Activated T-cell treated with anti-CD3 and anti-CD28 coated beads, Interleukin-2, amount 50 U/mL, for 72 hours (primary cell): ENCODE data around the gene STARD10. TPM values are rescaled to one million over a fixed set of nuclear protein-coding genes. Genes with fewer than 3 reads are reported as not detected.

Experiments
- ATAC-seq, 2 donors: fragments of 150-1000 bp; cut with Tn5 transposase; replicated peaks in 1 of 2; 2 replicates each; pipeline ENCODE4 v1.10.0; 2021; ENCODE audit warnings: moderate library complexity in 2 of 2, mild to moderate bottlenecking in 1 of 2
- DNase-seq, 2 donors: peaks; one replicate each; pipeline ENCODE4 v3.0.0; 2021 to 2022; ENCODE audit warnings: mixed read lengths in 1 of 2
- H3K27ac Mint-ChIP-seq: one replicate; pipeline ENCODE4 v1.8.0; 2022; ENCODE audit warnings: mild to moderate bottlenecking, moderate library complexity, mixed read lengths
- H3K27me3 Mint-ChIP-seq: one replicate; pipeline ENCODE4 v1.8.0; 2022; ENCODE audit warnings: low read depth, mixed read lengths
- H3K36me3 Mint-ChIP-seq, 2 donors: one replicate each; pipeline ENCODE4 v1.8.0; 2022; ENCODE audit warnings: mixed read lengths in 2 of 2, mild to moderate bottlenecking in 1 of 2; ENCODE audit not compliant: insufficient read depth in 2 of 2
- H3K4me1 Mint-ChIP-seq: one replicate; pipeline ENCODE4 v1.8.0; 2022; ENCODE audit warnings: low read depth, mixed read lengths
- H3K4me3 Mint-ChIP-seq, 2 donors: one replicate each; pipeline ENCODE4 v1.8.0; 2022; ENCODE audit warnings: mild to moderate bottlenecking in 2 of 2, mixed read lengths in 2 of 2, moderate library complexity in 2 of 2
- H3K9me3 Mint-ChIP-seq, 2 donors: one replicate each; pipeline ENCODE4 v1.8.0; 2022; ENCODE audit warnings: mixed read lengths in 2 of 2
- total RNA-seq, 2 donors: library from RNA; stranded (reverse); gene quantifications; one replicate each; pipeline ENCODE4 v1.2.3, GENCODE V29; 2022

STARD10 gene, protein sequence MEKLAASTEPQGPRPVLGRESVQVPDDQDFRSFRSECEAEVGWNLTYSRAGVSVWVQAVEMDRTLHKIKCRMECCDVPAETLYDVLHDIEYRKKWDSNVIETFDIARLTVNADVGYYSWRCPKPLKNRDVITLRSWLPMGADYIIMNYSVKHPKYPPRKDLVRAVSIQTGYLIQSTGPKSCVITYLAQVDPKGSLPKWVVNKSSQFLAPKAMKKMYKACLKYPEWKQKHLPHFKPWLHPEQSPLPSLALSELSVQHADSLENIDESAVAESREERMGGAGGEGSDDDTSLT
- total RNA-seq: 10 to 100 TPM; 31.9 to 41.3 TPM

DNA sequence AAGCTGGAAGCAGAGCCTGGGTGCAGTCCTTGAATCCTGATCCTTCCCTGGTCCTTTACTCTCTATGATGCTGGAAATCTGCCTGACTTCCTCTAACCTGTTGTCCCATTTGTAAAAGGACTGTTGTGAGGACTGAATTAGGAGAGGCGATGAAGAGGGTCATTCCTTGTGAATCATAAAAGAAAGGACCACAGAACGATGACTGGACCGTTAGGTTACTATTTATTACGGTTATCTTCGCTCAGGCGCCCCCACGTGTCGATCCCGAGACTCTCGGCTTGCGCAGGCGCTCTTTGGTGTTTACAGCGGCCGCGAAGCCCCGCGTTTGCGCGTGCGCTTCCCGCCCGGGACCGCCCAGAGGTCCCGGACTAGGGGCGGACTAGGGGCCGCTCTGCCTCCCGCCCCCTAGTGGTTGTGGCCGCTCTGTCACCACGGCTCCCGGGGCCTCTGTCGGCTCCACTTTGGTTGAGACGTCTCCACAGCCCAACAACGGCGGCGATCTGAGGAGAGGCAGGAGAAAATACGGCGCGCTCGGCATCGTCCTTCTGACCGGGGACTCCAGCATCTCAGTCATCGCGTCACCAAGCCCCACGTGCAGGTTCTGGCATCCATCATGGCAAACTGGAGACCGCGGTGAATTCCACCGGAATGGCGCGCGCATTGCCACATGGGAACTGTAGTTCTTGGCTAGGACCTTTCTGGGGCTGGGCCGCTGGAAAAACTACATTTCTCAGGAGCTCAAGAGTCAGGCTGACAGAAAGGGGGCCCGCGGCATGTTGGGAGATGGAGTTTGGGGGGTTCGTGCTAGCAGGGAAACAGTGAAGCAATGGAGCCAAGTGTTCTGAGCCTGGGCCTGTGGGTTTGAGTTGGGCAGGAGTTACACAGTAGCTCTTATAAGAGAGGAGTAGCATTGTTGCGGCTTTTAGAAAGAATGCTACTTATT, at the start of gene STARD10:
Gene STARD10 (minus strand): TSS at position 623 of the 943 bp plus-strand sequence. CDS start 12,866 bp downstream, outside the sequence.
- no peaks in the 10 kb centered on the region for H3K36me3 Mint-ChIP-seq
- H3K27me3 Mint-ChIP-seq: no peaks in the 10 kb centered on the region
- H3K4me3 Mint-ChIP-seq: peak within 1 kb of the TSS; percentile 79 to 91
- ATAC-seq (peak; percentile 96), DNase-seq (peak; percentile 93 to 97)
- H3K9me3 Mint-ChIP-seq: no peaks in the 10 kb centered on the region
- H3K27ac Mint-ChIP-seq: peak within 1 kb of the TSS; percentile 81
- peaks cover 26% of the 10 kb centered on the region for H3K4me1 Mint-ChIP-seq

DNA sequence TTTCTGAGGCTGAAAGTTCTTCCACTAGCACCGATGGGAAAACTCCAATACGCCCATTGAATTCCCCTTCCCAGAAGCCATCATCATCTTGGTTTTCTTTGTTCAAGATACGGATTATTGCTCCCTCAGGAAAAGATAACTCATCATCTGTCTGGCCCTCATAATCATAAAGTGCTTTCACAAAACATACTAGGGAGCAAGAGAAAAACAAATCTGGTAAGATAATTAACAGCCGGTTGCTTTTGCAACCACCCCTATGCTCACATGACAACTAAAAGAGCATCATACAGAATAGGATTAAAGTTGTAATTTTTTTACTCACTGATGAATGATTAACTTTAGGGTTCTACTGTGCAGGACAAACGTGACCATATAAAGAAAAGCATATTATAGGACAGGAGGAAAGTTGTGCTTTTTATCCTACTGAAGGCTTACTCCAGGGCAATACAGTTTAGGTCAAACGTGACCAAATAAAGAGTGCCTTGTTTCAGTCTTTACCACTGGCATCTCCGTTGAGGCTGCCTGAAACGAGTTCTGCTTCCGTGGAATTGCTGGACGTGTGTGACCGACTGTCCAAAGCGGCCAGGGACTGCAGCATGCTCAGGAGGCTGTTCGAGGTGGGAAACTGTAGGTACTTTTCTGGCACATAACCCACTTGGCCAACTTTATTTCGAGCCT, 48.9 kb upstream of the STARD10 start:
- no peaks in the 10 kb centered on the region for H3K9me3 Mint-ChIP-seq
- DNase-seq (no peak), ATAC-seq (no peak)
- no peak overlapping the region for H3K4me3 Mint-ChIP-seq
- H3K27ac Mint-ChIP-seq: no peak overlapping the region
- H3K36me3 Mint-ChIP-seq: peaks cover 0 to 2% of the 10 kb centered on the region in 2 donors
- H3K4me1 Mint-ChIP-seq: no peaks in the 10 kb centered on the region
- no peaks in the 10 kb centered on the region for H3K27me3 Mint-ChIP-seq

DNA sequence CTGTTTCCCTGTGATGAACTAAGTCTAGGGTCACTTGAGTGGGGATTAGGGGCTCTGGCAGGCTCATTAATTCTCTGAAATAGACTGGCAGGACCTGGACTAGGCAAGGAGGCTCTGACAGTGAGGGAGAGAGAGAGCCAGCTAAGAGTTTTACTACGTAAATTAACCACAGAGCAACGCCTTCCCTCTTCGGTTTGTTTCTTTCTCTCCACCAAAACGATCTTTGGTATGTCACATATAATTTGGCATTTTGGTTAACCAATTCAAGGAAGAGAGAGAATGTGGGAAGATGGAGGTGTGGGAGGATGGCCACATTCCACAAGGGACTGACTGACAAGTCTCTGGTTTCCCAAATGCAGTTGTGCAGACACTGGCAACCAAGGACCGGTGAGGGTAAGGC, 48.3 kb upstream of the STARD10 start:
- Mint-ChIP-seq H3K4me1 (no peaks in the 10 kb centered on the region), H3K9me3 (no peaks in the 10 kb centered on the region), H3K4me3 (no peak overlapping the region), H3K36me3 (peaks cover 0 to 2% of the 10 kb centered on the region in 2 donors), H3K27me3 (no peaks in the 10 kb centered on the region), H3K27ac (no peak overlapping the region)
- no peak for DNase-seq
- ATAC-seq: no peak

DNA sequence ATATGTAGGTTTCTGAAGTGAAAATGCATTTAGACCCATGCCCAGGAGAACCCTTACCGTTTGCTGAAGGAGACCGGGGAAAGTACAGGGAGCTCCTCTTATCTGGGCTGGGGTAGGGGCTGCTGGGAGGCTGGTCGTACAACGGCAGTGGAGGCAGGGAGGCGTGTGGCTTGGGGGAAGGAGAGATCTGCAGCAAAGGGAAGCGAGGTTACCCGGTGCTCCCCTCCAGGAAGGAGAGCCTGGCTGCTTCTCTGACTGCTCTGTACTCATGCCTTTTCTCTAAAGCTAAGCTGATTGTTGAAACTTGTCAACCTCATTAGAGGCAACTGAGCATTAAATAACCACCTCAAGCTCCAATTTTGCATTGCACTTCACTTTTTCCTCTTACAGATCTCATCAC, 47.5 kb upstream of the STARD10 start:
- H3K36me3 Mint-ChIP-seq: peaks cover 0 to 2% of the 10 kb centered on the region in 2 donors
- H3K27me3 Mint-ChIP-seq: no peaks in the 10 kb centered on the region
- DNase-seq (no peak), ATAC-seq (no peak)
- H3K9me3 Mint-ChIP-seq: no peaks in the 10 kb centered on the region
- no peak overlapping the region for H3K27ac Mint-ChIP-seq
- H3K4me1 Mint-ChIP-seq: no peaks in the 10 kb centered on the region
- H3K4me3 Mint-ChIP-seq: no peak overlapping the region

DNA sequence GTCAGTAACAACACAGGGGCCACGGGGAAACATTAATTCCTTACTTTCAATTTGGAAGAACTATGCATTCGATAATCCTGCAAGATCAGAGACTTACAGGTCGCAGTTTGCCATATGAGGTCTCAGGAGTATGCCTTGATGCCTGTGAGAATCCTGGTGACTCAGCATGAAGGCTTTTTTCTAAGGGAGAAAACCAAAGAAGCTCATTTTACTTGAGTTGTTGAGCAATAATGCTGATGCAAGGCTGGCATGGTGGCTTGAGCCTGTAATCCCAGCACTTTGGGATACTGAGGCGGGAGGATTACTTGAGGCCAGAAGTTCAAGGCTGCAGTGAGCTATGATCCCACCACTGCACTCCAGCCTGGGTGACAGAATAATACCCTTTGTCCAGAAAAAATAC, 46.9 kb upstream of the STARD10 start:
- Mint-ChIP-seq H3K9me3 (no peaks in the 10 kb centered on the region), H3K36me3 (peaks cover 0 to 2% of the 10 kb centered on the region in 2 donors), H3K27me3 (no peaks in the 10 kb centered on the region), H3K27ac (no peak overlapping the region), H3K4me3 (no peak overlapping the region), H3K4me1 (no peaks in the 10 kb centered on the region)
- ATAC-seq (no peak), DNase-seq (no peak)

DNA sequence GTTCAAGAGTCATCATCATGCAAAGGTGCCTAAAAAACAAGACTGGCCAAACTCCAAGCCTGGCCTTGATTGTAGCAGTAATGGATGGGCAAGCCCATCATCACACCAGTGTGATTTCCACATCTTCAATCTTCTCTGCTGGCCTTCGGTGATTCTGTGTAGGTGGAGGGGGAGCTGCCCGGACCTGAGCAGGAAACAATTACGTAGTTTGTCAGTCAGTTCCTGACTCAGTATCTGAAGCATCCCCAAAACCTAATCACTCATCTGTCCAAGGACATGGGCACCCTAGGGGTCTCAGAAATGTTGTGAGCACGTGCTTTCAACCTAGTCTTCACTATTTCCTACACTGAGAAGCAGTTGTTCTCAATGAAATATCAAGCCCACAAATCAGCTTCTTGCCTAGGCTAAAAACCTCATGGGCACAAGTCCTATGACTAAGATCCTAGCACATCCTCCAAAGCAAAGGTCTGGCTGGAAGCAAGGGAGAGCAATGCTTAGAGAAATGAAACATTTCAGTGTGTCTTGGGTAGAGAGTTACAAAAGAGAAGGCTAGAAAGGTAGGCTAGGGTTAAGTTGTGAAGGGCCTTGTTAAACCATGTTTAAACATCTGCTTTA, 45.0 kb upstream of the STARD10 start:
- peak overlapping the region; percentile 19 for H3K27ac Mint-ChIP-seq
- ATAC-seq (peak in 1 of 2 donors; percentile 38), DNase-seq (no peak)
- no peaks in the 10 kb centered on the region for H3K9me3 Mint-ChIP-seq
- no peak overlapping the region for H3K4me3 Mint-ChIP-seq
- peaks cover 0 to 2% of the 10 kb centered on the region in 2 donors for H3K36me3 Mint-ChIP-seq
- no peaks in the 10 kb centered on the region for H3K27me3 Mint-ChIP-seq
- H3K4me1 Mint-ChIP-seq: peaks cover 17% of the 10 kb centered on the region

DNA sequence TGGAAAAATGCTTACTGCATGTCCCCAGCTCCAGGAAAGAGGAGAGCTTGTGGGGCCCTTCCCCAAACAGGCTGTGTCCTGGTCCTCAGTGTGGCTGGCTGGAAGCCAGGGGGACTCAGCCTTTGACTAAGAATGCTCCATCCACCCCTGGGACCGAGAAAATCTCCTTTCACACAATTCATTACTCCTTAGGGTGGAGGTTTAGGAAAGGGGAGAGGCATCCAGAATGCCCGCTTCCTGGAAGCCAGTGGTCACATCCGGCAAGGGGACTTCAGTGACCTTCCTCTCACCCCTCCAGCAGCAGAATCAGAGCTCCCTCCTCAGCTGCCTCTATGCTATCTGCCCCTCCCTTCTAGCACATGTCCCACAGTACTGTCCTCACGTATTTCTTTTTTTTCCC, 42.3 kb upstream of the STARD10 start:
- Mint-ChIP-seq H3K9me3 (no peaks in the 10 kb centered on the region), H3K36me3 (peaks cover 0 to 2% of the 10 kb centered on the region in 2 donors), H3K27me3 (no peaks in the 10 kb centered on the region), H3K27ac (peak overlapping the region; percentile 92), H3K4me1 (peaks cover 17% of the 10 kb centered on the region), H3K4me3 (no peak overlapping the region)
- DNase-seq: no peak
- no peak for ATAC-seq

DNA sequence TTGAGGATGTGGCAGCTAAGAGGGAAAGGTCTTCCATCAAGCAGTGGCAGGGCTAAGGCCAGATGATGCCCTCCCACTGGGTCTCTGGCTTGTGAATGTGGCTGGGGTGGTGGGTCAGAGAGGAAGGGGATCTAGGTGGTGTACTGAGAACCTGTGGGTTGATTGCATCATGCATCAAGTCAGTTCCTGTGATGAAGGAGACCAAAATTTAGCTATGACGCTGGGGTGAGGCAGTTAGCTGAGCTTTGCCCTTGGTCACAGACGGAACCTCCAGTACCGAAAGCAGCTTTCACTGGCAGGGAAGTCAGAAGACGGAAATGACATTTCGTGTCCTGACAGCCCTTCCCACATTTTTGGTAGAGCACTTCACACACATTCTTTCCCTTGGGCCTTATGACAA, 41.1 kb upstream of the STARD10 start:
- peaks cover 17% of the 10 kb centered on the region for H3K4me1 Mint-ChIP-seq
- ATAC-seq (peak; percentile 42 to 51), DNase-seq (no peak)
- H3K36me3 Mint-ChIP-seq: peaks cover 0 to 6% of the 10 kb centered on the region in 2 donors
- peak overlapping the region; percentile 3 to 33 for H3K4me3 Mint-ChIP-seq
- peak overlapping the region; percentile 92 for H3K27ac Mint-ChIP-seq
- H3K27me3 Mint-ChIP-seq: no peaks in the 10 kb centered on the region
- H3K9me3 Mint-ChIP-seq: no peaks in the 10 kb centered on the region

DNA sequence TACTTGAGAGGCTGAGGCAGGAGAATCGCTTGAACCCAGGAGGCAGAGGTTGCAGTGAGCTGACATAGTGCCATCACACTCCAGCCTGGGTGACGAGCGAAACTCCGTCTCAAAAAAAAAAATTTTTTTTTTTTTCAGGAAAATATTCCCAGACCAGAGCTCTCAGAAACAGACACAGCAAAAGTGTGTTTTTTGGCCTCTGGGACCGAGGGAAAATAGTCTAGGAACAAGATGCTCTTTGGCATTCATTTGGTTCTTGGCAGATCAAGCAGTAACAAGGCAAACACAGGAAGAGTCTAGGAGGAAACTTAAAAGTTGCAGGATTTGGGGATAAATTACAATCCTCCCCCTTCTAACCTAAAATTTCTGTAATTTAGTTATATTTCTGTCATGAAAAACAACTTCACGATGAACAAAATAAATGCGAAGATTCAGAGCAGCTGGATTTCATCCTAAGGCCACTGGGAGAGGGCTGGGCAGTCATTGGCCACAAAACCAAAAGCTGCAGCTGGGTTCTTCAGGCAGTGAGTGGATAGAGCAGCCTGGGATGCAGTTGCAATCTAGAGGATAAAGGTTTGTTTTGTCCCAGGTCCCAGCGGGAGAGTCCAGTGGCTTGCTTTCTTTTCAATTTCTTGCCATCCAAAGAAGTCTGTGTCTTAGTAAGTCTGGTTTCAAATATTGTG, 40.1 kb upstream of the STARD10 start:
- H3K27me3 Mint-ChIP-seq: no peaks in the 10 kb centered on the region
- peaks cover 0 to 4% of the 10 kb centered on the region in 2 donors for H3K36me3 Mint-ChIP-seq
- no peaks in the 10 kb centered on the region for H3K9me3 Mint-ChIP-seq
- H3K4me1 Mint-ChIP-seq: peaks cover 17% of the 10 kb centered on the region
- peak overlapping the region; percentile 92 for H3K27ac Mint-ChIP-seq
- ATAC-seq: peak in 1 of 2 donors; percentile 4
- no peak for DNase-seq
- no peak overlapping the region for H3K4me3 Mint-ChIP-seq

DNA sequence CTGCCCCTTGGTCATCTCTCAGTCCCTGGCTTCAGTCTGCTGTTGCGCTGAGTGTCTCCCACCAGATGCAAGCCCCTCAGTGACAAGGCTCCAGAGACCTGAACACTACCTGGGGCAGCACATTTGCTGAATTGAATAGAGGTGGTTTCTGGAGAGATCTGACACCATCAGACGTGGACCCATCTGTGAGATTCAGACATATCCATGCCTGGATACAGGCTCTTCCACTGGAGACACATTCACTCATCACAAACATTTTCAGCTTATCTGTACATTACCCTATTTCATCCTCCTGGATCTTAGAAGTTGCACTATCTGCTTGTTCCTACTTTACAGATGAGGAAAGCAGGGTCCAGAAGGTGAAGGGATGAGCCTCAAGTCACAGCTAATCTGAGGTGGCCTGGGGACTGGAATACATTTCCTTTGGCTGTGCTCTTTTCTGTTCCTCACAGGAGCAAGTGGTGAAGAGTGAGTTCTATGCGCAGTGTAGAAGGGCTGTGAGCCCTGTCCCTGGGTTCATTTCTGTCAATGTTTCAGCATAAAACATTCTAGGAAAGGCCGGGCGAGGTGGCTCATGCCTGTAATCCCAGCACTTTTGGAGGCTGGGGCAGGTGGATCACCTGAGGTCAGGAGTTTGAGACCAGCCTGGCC, 39.4 kb upstream of the STARD10 start:
- no peak for ATAC-seq
- peak overlapping the region; percentile 80 for H3K27ac Mint-ChIP-seq

DNA sequence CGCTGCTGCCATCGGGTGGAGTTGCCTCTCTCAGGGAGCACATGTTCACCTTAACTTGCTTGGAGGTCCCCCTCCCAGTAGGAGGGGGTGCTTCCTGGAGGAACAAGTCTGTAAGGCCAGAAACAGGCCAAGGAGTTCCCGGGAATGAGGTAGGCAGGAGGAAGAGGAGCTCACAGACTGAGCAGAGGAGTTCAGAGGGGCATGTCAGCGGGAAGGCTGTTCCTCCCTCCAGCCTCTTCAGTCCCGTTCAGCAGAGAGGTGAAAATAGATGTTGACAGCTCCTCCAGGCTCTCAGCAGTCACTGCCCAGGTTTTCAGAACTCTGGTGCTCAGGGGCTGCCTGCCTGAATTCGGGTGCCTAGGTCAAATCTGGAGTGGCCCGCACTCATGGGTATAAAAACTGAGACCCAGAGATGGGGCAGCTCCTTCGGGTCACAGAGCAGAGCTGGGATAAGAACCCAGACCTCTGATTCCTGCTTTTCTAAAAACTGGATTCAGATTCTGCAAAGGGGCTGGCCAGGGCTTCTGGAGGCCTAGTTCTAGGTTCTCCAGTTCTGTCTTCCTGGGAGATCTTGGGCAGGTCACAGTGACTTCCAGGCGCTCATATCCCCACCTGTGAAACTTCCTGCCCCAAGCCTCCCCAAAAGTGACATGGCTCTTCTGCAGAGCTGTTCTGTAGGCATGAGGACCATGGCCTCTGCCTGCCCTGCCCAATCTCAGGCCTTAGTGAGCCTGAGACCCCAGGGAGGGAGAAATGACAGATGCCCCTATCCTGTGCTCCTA, 38.6 kb upstream of the STARD10 start:
- no peak for ATAC-seq
- DNase-seq: no peak
- peaks cover 0 to 4% of the 10 kb centered on the region in 2 donors for H3K36me3 Mint-ChIP-seq
- H3K4me3 Mint-ChIP-seq: no peak overlapping the region
- H3K9me3 Mint-ChIP-seq: no peaks in the 10 kb centered on the region
- peaks cover 25% of the 10 kb centered on the region for H3K4me1 Mint-ChIP-seq
- peak overlapping the region; percentile 88 for H3K27ac Mint-ChIP-seq
- H3K27me3 Mint-ChIP-seq: no peaks in the 10 kb centered on the region

More for the DNA sequence above, 39.4 kb upstream of the STARD10 start:
- Mint-ChIP-seq H3K4me1 (peaks cover 19% of the 10 kb centered on the region), H3K36me3 (peaks cover 0 to 4% of the 10 kb centered on the region in 2 donors), H3K9me3 (no peaks in the 10 kb centered on the region), H3K27me3 (no peaks in the 10 kb centered on the region), H3K4me3 (no peak overlapping the region)
- no peak for DNase-seq
